PC-3 (cell line): ENCODE measurements around the gene P4HB. TPM values are rescaled to one million over a fixed set of nuclear protein-coding genes. Genes with fewer than 3 reads are reported as not detected.

Experiments
- ATAC-seq: fragments of 200-7000 bp; cut with Tn5 transposase; 2 replicates; pipeline ENCODE4 v1.9.1; 2020; ENCODE audit warnings: mild to moderate bottlenecking, moderate library complexity
- BruUV-seq: library from RNA; stranded (reverse); fragments of 400-500 nt; replicated peaks from 2 replicates; lab custom pipeline; 2021; lab: Mats Ljungman, UMichigan
- CTCF ChIA-PET: fragments of 300-600 bp; sonication (Branson Sonifier 250); formaldehyde crosslinking; loops from one replicate; lab custom pipeline; 2022; ENCODE audit warnings: antibody characterized with exemption; lab: Charles Lee
- POLR2A ChIA-PET: fragments of 300-600 bp; sonication (Branson Sonifier 250); formaldehyde crosslinking; loops from one replicate; lab custom pipeline; 2022; ENCODE audit warnings: antibody characterized with exemption; ENCODE audit not compliant: unreplicated experiment; lab: Charles Lee
- DNase-seq: peaks from one replicate; pipeline ENCODE4 v3.0.0-alpha.2; 2015
- H2AFZ ChIP-seq: fragments of 300-600 bp; sonication (generic); 2 replicates; pipeline ENCODE4 v1.6.0; 2016; ENCODE audit warnings: antibody characterized with exemption, low read length
- H3F3A ChIP-seq: fragments of 300-600 bp; sonication (generic); one replicate; pipeline ENCODE4 v1.6.0; 2017; ENCODE audit warnings: antibody characterized with exemption, low read length, control low read depth, mild to moderate bottlenecking; ENCODE audit not compliant: unreplicated experiment
- H3K27ac ChIP-seq: fragments of 300-600 bp; sonication (generic); 2 replicates; pipeline ENCODE4 v1.5.1; 2016; ENCODE audit warnings: mild to moderate bottlenecking, low read length
- H3K27me3 ChIP-seq: fragments of 300-600 bp; sonication (generic); 2 replicates; pipeline ENCODE4 v1.6.1; 2016; ENCODE audit warnings: low read length, mixed read lengths
- H3K36me3 ChIP-seq: fragments of 300-600 bp; sonication (generic); 2 replicates; pipeline ENCODE4 v1.6.1; 2016; ENCODE audit warnings: low read depth, mixed run types, low read length, mixed read lengths
- H3K4me1 ChIP-seq: fragments of 300-600 bp; sonication (generic); 2 replicates; pipeline ENCODE4 v1.5.1; 2016; ENCODE audit warnings: low read length; ENCODE audit not compliant: insufficient read depth
- H3K4me2 ChIP-seq: fragments of 300-600 bp; sonication (generic); 2 replicates; pipeline ENCODE4 v1.6.0; 2016; ENCODE audit warnings: low read length
- H3K4me3 ChIP-seq: fragments of 300-600 bp; sonication (generic); 2 replicates; pipeline ENCODE4 v1.5.1; 2016; ENCODE audit warnings: mild to moderate bottlenecking, low read length, mixed read lengths
- H3K79me2 ChIP-seq: fragments of 300-600 bp; sonication (generic); 2 replicates; pipeline ENCODE4 v1.6.1; 2017; ENCODE audit warnings: low read length, mixed read lengths
- H3K9ac ChIP-seq: fragments of 300-600 bp; sonication (generic); 2 replicates; pipeline ENCODE4 v1.6.0; 2016; ENCODE audit warnings: mild to moderate bottlenecking, low read length
- H3K9me2 ChIP-seq: fragments of 300-600 bp; sonication (generic); replicated peaks from 2 replicates; pipeline ENCODE4 v1.6.1; 2016; ENCODE audit warnings: mixed run types, low read length, mixed read lengths
- H3K9me3 ChIP-seq: fragments of 300-600 bp; sonication (generic); 2 replicates; pipeline ENCODE4 v1.6.1; 2016; ENCODE audit warnings: low read length, mixed read lengths
- H4K20me1 ChIP-seq: fragments of 300-600 bp; sonication (generic); 2 replicates; pipeline ENCODE4 v1.6.1; 2016; ENCODE audit warnings: low read length, mixed read lengths
- CTCF ChIP-seq: fragments of 300-600 bp; sonication (generic); conservative IDR thresholded peaks from 2 replicates; pipeline ENCODE4 v1.5.1; 2017; ENCODE audit warnings: antibody characterized with exemption, low read depth, mild to moderate bottlenecking, low read length
- EZH2 ChIP-seq: fragments of 300-600 bp; sonication (generic); IDR thresholded peaks from one replicate; pipeline ENCODE4 v1.6.1; 2017; ENCODE audit warnings: antibody characterized with exemption, mild to moderate bottlenecking, low read length; ENCODE audit not compliant: unreplicated experiment
- EZH2phosphoT487 ChIP-seq: fragments of 300-600 bp; sonication (generic); IDR thresholded peaks from 2 replicates; pipeline ENCODE4 v1.6.1; 2018; ENCODE audit warnings: mild to moderate bottlenecking, antibody characterized with exemption, low read length, borderline replicate concordance
- intact Hi-C: fragments of 100-400 bp; cut with micrococcal nuclease; formaldehyde crosslinking; loops from 2 replicates; pipeline ENCODE4 v1.9.0; 2023
- total RNA-seq: library from RNA; depleted of rRNA; stranded (reverse); fragments of >200 nt; gene quantifications from 2 replicates; pipeline ENCODE4 v1.2.3, GENCODE V29; 2014

Gene P4HB
- total RNA-seq, 1 experiment from 2014 or later = 1,089 TPM

DNA sequence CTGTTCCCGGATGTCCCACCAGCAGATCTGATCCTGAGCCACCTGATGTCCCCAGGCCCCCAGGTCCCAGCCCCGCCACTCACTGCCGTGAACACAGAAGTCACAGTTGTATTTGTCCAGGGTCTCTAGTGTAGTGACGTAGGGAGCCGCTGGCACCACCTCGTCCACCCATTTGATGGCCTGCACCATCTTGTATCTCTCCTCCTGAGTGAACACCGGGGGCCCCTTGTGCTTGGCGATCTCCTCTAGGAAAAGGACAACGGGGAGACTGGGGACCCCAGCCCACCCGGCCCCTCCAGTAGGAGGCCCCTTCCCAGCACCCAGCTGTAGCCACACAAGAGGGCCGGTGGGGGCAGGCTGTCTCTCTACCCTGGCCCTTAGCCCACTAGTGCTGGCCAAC, 48.5 kb upstream of the P4HB start:
- Histone ChIP-seq H3K9me3 (no peaks in the 10 kb centered on the region), H3K27ac (no peak overlapping the region), H3F3A (peaks cover 7% of the 10 kb centered on the region), H3K9ac (no peak overlapping the region), H3K4me1 (peaks cover 29% of the 10 kb centered on the region), H2AFZ (no peak overlapping the region), H3K4me3 (no peak overlapping the region), H4K20me1 (0 out of 2 replicates have a peak, but pooled peaks cover 9% of the 10 kb centered on the region), H3K9me2 (no peaks in the 10 kb centered on the region), H3K36me3 (peaks cover 11% of the 10 kb centered on the region; the same call in 1 of the 2 replicates), H3K79me2 (no peaks in the 10 kb centered on the region), H3K4me2 (no peak overlapping the region), H3K27me3 (no peaks in the 10 kb centered on the region)
- intact Hi-C loops = no loop called here
- DNase-seq (no peak), ATAC-seq (no peak)
- POLR2A ChIA-PET = no interaction called here
- BruUV-seq = no TSS peak
- TF ChIP-seq CTCF (no peak), EZH2phosphoT487 (no peak), EZH2 (no peak)
- CTCF ChIA-PET = no interaction called here

- no peak overlapping the region for H3K27ac ChIP-seq
- H3K4me3 ChIP-seq = no peak overlapping the region
- TF ChIP-seq CTCF (peak; percentile 37; the same call in 1 of the 2 replicates), EZH2phosphoT487 (no peak)
- no TSS peak for BruUV-seq
- peaks cover 3% of the 10 kb centered on the region; the same call in 1 of the 2 replicates for H3K36me3 ChIP-seq
- H3K4me1 ChIP-seq = peaks cover 18% of the 10 kb centered on the region
- no peak overlapping the region for H3K4me2 ChIP-seq
- no peaks in the 10 kb centered on the region for H3K9me3 ChIP-seq
- ChIA-PET POLR2A (no interaction called here), CTCF (no interaction called here)
- H3F3A ChIP-seq = no peaks in the 10 kb centered on the region
- DNase-seq (no peak), ATAC-seq (no peak)
- intact Hi-C loops = no loop called here
- no peak overlapping the region for H2AFZ ChIP-seq
- H3K9me2 ChIP-seq = no peaks in the 10 kb centered on the region
- 0 out of 2 replicates have a peak, but pooled peaks cover 8% of the 10 kb centered on the region for H4K20me1 ChIP-seq
- no peaks in the 10 kb centered on the region for H3K27me3 ChIP-seq
- no peaks in the 10 kb centered on the region for H3K79me2 ChIP-seq
- H3K9ac ChIP-seq = no peak overlapping the region
Observed at GRCh38 chr17:81907219-81908145, 47.1 kb upstream of the P4HB start.
